ENCODE data around the gene UQCR10. TPM values are rescaled to one million over a fixed set of nuclear protein-coding genes. Genes with fewer than 3 reads are reported as not detected.

UQCR10 gene
- total and polyA plus RNA-seq, 2 of the 4 experiments (the other 2 are of a cell fraction), result 103 to 260 TPM

DNA sequence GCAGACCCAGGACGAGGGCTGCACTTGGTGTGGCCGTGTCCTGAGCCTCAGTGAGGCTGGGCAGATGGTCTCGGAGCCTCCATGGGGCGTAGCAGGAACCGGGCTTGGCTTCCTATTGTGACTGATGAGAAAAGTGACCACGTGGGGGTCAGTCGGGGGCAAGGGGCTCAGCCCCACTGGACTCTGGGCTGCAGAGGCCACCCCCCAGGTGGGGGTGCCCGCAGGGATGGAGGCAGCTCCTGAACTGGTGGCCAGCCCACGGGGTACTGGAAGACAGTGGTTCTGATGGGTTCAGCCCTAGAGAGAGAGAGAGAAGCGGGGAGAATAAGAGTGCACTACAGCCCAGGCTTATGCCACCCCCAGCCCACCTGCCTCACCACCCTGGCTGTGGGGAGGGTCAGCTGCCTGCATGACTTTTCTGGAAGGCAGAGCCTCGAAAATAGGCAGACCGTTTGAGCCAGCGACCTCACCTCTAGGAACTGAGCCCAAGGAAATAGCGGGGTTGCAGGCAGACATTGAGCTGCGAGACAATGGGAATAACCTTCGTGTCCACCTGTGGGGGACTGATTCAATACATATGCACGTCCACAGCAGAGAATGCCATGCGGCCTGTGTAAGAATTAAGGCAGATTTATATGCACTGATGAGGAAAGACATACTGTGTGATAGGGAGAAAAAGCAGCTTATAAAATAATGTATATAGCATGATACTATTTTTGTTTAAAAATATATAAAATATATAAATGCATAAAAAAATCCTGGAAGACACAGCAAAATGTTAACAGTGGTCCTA lies 35.9 kb upstream of the UQCR10 start:
- Histone ChIP-seq H4K8ac (ENCODE audit: low read depth in 2 of 2, low read length in 2 of 2) (no peak overlapping the region), H3K27ac (ENCODE audit: insufficient read depth, low read length) (no peak overlapping the region), H2BK15ac (ENCODE audit: low read depth, low read length) (no peak overlapping the region), H3K9me3 (ENCODE audit: control insufficient read depth, insufficient read depth, low read length) (no peaks in the 10 kb centered on the region), H4K20me1 (ENCODE audit: insufficient read depth, low read length) (no peaks in the 10 kb centered on the region), H2AFZ (replicated peaks; ENCODE audit: low read length, poor library complexity) (no peak overlapping the region), H2AK9ac (replicated peaks; ENCODE audit: low read depth, low read length, poor library complexity) (no peak overlapping the region), H3K23ac (ENCODE audit: low read depth, low read length) (no peak overlapping the region), H3K14ac (replicated peaks; ENCODE audit: low read depth, low read length) (no peak overlapping the region), H2BK120ac (ENCODE audit: low read depth, low read length) (no peak overlapping the region), H3K56ac (ENCODE audit: extremely low read depth, insufficient read depth, low read length) (no peak overlapping the region), H4K5ac (ENCODE audit: low read depth, low read length) (no peak overlapping the region), H3K4ac (ENCODE audit: low read depth, low read length) (no peak overlapping the region), H3K79me1 (ENCODE audit: low read depth in 1 of 2, low read length in 2 of 2) (no peaks in the 10 kb centered on the region), H3K18ac (ENCODE audit: low read depth, low read length) (no peak overlapping the region), H3K36me3 (ENCODE audit: control insufficient read depth, insufficient read depth, low read length) (peaks cover 7% of the 10 kb centered on the region; the same call in 1 of the 2 replicates), H3K9ac (ENCODE audit: low read depth, low read length) (no peak overlapping the region), H3K4me3 (ENCODE audit: insufficient read depth, low read depth, low read length) (no peak overlapping the region), H2BK5ac (ENCODE audit: low read depth, low read length, poor library complexity, severe bottlenecking) (no peak overlapping the region), H2AK5ac (ENCODE audit: low read depth, low read length) (no peak overlapping the region), H4K91ac (ENCODE audit: insufficient read depth, low read depth, low read length) (no peak overlapping the region), H3K9me1 (ENCODE audit: insufficient read depth, low read length) (no peaks in the 10 kb centered on the region), H2BK20ac (ENCODE audit: low read depth, low read length) (no peak overlapping the region), H3K4me2 (ENCODE audit: low read depth, low read length) (no peak overlapping the region), H3K4me1 (ENCODE audit: control insufficient read depth, insufficient read depth, low read length) (no peaks in the 10 kb centered on the region; the same call in 1 of the 2 replicates), H3K27me3 (ENCODE audit: control insufficient read depth, insufficient read depth, low read length) (no peaks in the 10 kb centered on the region; the same call in 1 of the 2 replicates)
- no peak for TF ChIP-seq RFX5 (IDR thresholded peaks at IDR 0.05; ENCODE audit: low read depth, low read length)
- TF ChIP-seq FOS (IDR thresholded peaks at IDR 0.05; ENCODE audit: low read depth, low read length), result no peak
- no peak for TF ChIP-seq MXI1 (IDR thresholded peaks at IDR 0.05; ENCODE audit: borderline replicate concordance, low read depth, low read length)
- no peak for TF ChIP-seq MAFK (IDR thresholded peaks at IDR 0.05; ENCODE audit: low read depth, low read length)
- TF ChIP-seq, protein P1, sequence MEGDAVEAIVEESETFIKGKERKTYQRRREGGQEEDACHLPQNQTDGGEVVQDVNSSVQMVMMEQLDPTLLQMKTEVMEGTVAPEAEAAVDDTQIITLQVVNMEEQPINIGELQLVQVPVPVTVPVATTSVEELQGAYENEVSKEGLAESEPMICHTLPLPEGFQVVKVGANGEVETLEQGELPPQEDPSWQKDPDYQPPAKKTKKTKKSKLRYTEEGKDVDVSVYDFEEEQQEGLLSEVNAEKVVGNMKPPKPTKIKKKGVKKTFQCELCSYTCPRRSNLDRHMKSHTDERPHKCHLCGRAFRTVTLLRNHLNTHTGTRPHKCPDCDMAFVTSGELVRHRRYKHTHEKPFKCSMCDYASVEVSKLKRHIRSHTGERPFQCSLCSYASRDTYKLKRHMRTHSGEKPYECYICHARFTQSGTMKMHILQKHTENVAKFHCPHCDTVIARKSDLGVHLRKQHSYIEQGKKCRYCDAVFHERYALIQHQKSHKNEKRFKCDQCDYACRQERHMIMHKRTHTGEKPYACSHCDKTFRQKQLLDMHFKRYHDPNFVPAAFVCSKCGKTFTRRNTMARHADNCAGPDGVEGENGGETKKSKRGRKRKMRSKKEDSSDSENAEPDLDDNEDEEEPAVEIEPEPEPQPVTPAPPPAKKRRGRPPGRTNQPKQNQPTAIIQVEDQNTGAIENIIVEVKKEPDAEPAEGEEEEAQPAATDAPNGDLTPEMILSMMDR (conservative IDR thresholded peaks at IDR 0.05; ENCODE audit: low read depth, low read length), result no peak
- no peak for TF ChIP-seq RCOR1 (IDR thresholded peaks at IDR 0.05; ENCODE audit: insufficient replicate concordance, low read length)
- TF ChIP-seq CEBPB (IDR thresholded peaks at IDR 0.05; ENCODE audit: low read depth, low read length), result no peak
- no peak for TF ChIP-seq MAZ (IDR thresholded peaks at IDR 0.05; ENCODE audit: borderline replicate concordance, low read depth, low read length)
- TF ChIP-seq RAD21 (IDR thresholded peaks at IDR 0.05; ENCODE audit: low read length), result no peak
- no peak for TF ChIP-seq NFE2L2 (IDR thresholded peaks at IDR 0.05; ENCODE audit: low read depth, low read length)
- TF ChIP-seq SMC3 (IDR thresholded peaks at IDR 0.05; ENCODE audit: low read depth, low read length), result no peak
- no peak for TF ChIP-seq POLR2A (IDR thresholded peaks at IDR 0.05; ENCODE audit: low read depth, low read length)
- TF ChIP-seq BHLHE40 (IDR thresholded peaks at IDR 0.05; ENCODE audit: low read depth, low read length), result no peak
- TF ChIP-seq CHD1 (IDR thresholded peaks at IDR 0.05; ENCODE audit: low read depth, low read length), result no peak
- TF ChIP-seq, protein P2, sequence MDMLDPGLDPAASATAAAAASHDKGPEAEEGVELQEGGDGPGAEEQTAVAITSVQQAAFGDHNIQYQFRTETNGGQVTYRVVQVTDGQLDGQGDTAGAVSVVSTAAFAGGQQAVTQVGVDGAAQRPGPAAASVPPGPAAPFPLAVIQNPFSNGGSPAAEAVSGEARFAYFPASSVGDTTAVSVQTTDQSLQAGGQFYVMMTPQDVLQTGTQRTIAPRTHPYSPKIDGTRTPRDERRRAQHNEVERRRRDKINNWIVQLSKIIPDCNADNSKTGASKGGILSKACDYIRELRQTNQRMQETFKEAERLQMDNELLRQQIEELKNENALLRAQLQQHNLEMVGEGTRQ (IDR thresholded peaks at IDR 0.05; ENCODE audit: low read depth, low read length), result no peak
- ChIA-PET POLR2A (ENCODE audit: unreplicated experiment) (no interaction called here), CTCF (no interaction called here)
- intact Hi-C loops (cut with micrococcal nuclease), result no loop called here
- BruUV-seq (replicated peaks), result no TSS peak
- WGBS, 2 experiments (ENCODE audit: extremely low coverage in 2 of 2, insufficient read length in 1 of 2), result 80% methylated on average over 8 of the region's 18 CpGs; no CpG with 5 or more reads in 1 of the 2 experiments
- no peak for ATAC-seq (ENCODE audit: low read depth)
- no peak for DNase-seq
- dilution Hi-C loops (cut with HindIII; ENCODE audit: low sequenced_read_pairs, unreplicated experiment), result no loop called here
- in situ Hi-C loops (cut with MboI; ENCODE audit: low sequenced_read_pairs), result no loop called here
